HEK293 (cell line): ENCODE data around the gene GLDC.

Source experiments
- CTCF ChIA-PET: fragments of 350-600 bp; formaldehyde crosslinking; extraction: SDS; loops from one replicate; lab custom pipeline; 2021; ENCODE audit warnings: antibody characterized with exemption; lab: Yijun Ruan, JAX
- POLR2A ChIA-PET: fragments of 300-600 bp; formaldehyde crosslinking; extraction: SDS; loops from one replicate; lab custom pipeline; 2020; ENCODE audit warnings: antibody characterized with exemption, inconsistent platforms; lab: Yijun Ruan, JAX
- H3K27ac ChIP-seq: fragments of 200-500 bp; sonication (Bioruptor generic); 2 replicates; pipeline ENCODE4 v1.5.1; 2014; ENCODE audit warnings: low read depth, low read length, control low read depth, inconsistent platforms; ENCODE audit errors: extremely low read depth
- H3K36me3 ChIP-seq, 2 experiments: fragments of 200-500 bp in 1 of 2; sonication (Bioruptor generic) in 1 of 2; 1 replicate in 1 of 2; 2 replicates in 1 of 2; pipeline ENCODE4 v1.5.1; 2014 to 2017; ENCODE audit warnings: inconsistent platforms in 2 of 2, low read length in 2 of 2; ENCODE audit not compliant: control insufficient read depth in 2 of 2, insufficient read depth in 1 of 2
- H3K4me1 ChIP-seq: fragments of 200-500 bp; sonication (Bioruptor generic); 2 replicates; pipeline ENCODE4 v1.5.1; 2014; ENCODE audit warnings: mild to moderate bottlenecking, low read length, inconsistent platforms; ENCODE audit not compliant: control insufficient read depth, insufficient read depth
- H3K4me3 ChIP-seq: 2 replicates; pipeline ENCODE4 v1.5.1; 2011; ENCODE audit warnings: low read depth, mild to moderate bottlenecking, control low read depth, low read length, moderate library complexity
- H3K9me3 ChIP-seq: fragments of 200-500 bp; sonication (Bioruptor generic); 2 replicates; pipeline ENCODE4 v1.5.1; 2014; ENCODE audit warnings: low read depth, low read length, inconsistent platforms; ENCODE audit not compliant: control insufficient read depth, insufficient read depth
- EGR2 ChIP-seq: fragments of 450-650 bp; formaldehyde crosslinking; IDR thresholded peaks from 2 replicates; pipeline ENCODE4 v1.5.1; 2016; ENCODE audit warnings: low read depth, missing biosample characterization, missing genetic modification characterization
- GLIS2 ChIP-seq: fragments of 450-650 bp; formaldehyde crosslinking; IDR thresholded peaks from 2 replicates; pipeline ENCODE4 v1.5.1; 2016; ENCODE audit warnings: missing biosample characterization, missing genetic modification characterization
- KLF17 ChIP-seq: fragments of 450-650 bp; formaldehyde crosslinking; IDR thresholded peaks from 2 replicates; pipeline ENCODE4 v1.5.1; 2016; ENCODE audit warnings: missing biosample characterization, missing genetic modification characterization
- KLF7 ChIP-seq: fragments of 450-650 bp; formaldehyde crosslinking; IDR thresholded peaks from 2 replicates; pipeline ENCODE4 v1.5.1; 2016; ENCODE audit warnings: missing biosample characterization, missing genetic modification characterization, borderline replicate concordance
- SCRT2 ChIP-seq: fragments of 450-650 bp; formaldehyde crosslinking; IDR thresholded peaks from 2 replicates; pipeline ENCODE4 v1.5.1; 2016; ENCODE audit warnings: missing biosample characterization, missing genetic modification characterization
- SP2 ChIP-seq: fragments of 450-650 bp; formaldehyde crosslinking; IDR thresholded peaks from 2 replicates; pipeline ENCODE4 v1.5.1; 2016; ENCODE audit warnings: missing biosample characterization, missing genetic modification characterization
- TCF7L2 ChIP-seq: IDR thresholded peaks from 2 replicates; pipeline ENCODE4 v1.6.1; 2011; ENCODE audit warnings: low read depth, mild to moderate bottlenecking, inconsistent platforms, low read length, moderate library complexity, borderline replicate concordance
- ZBTB20 ChIP-seq: fragments of 450-650 bp; formaldehyde crosslinking; IDR thresholded peaks from 2 replicates; pipeline ENCODE4 v1.5.1; 2016; ENCODE audit warnings: missing biosample characterization, missing genetic modification characterization
- ZBTB21 ChIP-seq: fragments of 450-650 bp; formaldehyde crosslinking; IDR thresholded peaks from 2 replicates; pipeline ENCODE4 v1.5.1; 2017; ENCODE audit warnings: missing biosample characterization, missing genetic modification characterization
- ZBTB48 ChIP-seq: fragments of 450-650 bp; formaldehyde crosslinking; IDR thresholded peaks from 2 replicates; pipeline ENCODE4 v1.5.1; 2016; ENCODE audit warnings: missing biosample characterization, missing genetic modification characterization
- ZFP37 ChIP-seq: fragments of 450-650 bp; formaldehyde crosslinking; IDR thresholded peaks from 2 replicates; pipeline ENCODE4 v1.5.1; 2016; ENCODE audit warnings: missing biosample characterization, missing genetic modification characterization
- ZNF114 ChIP-seq: fragments of 450-650 bp; formaldehyde crosslinking; IDR thresholded peaks from 2 replicates; pipeline ENCODE4 v1.5.0; 2017; ENCODE audit warnings: missing biosample characterization, missing genetic modification characterization
- ZNF16 ChIP-seq: fragments of 450-650 bp; formaldehyde crosslinking; IDR thresholded peaks from 2 replicates; pipeline ENCODE4 v1.5.1; 2016; ENCODE audit warnings: low read depth, missing biosample characterization, missing genetic modification characterization
- ZNF184 ChIP-seq: fragments of 450-650 bp; IDR thresholded peaks from 2 replicates; pipeline ENCODE4 v1.5.1; 2018; ENCODE audit warnings: missing biosample characterization, mild to moderate bottlenecking, missing genetic modification characterization
- ZNF362 ChIP-seq: fragments of 450-650 bp; formaldehyde crosslinking; IDR thresholded peaks from 2 replicates; pipeline ENCODE4 v1.5.1; 2016; ENCODE audit warnings: missing biosample characterization, missing genetic modification characterization
- ZNF423 ChIP-seq: fragments of 450-650 bp; formaldehyde crosslinking; IDR thresholded peaks from 2 replicates; pipeline ENCODE4 v1.5.1; 2016; ENCODE audit warnings: missing biosample characterization, missing genetic modification characterization
- ZNF473 ChIP-seq: fragments of 450-650 bp; formaldehyde crosslinking; IDR thresholded peaks from 2 replicates; pipeline ENCODE4 v1.5.1; 2017; ENCODE audit warnings: missing biosample characterization, missing genetic modification characterization
- ZNF501 ChIP-seq: fragments of 450-650 bp; formaldehyde crosslinking; IDR thresholded peaks from 2 replicates; pipeline ENCODE4 v1.5.1; 2016; ENCODE audit warnings: missing biosample characterization, missing genetic modification characterization
- ZNF585B ChIP-seq: fragments of 450-650 bp; formaldehyde crosslinking; IDR thresholded peaks from 2 replicates; pipeline ENCODE4 v1.5.1; 2016; ENCODE audit warnings: missing biosample characterization, missing genetic modification characterization
- ZNF600 ChIP-seq: fragments of 450-650 bp; formaldehyde crosslinking; IDR thresholded peaks from 2 replicates; pipeline ENCODE4 v1.5.1; 2016; ENCODE audit warnings: missing biosample characterization, missing genetic modification characterization
- ZNF76 ChIP-seq: fragments of 450-650 bp; formaldehyde crosslinking; IDR thresholded peaks from 2 replicates; pipeline ENCODE4; 2016; ENCODE audit warnings: low read depth, missing biosample characterization, missing genetic modification characterization, borderline replicate concordance
- ZNF768 ChIP-seq: fragments of 450-650 bp; formaldehyde crosslinking; IDR thresholded peaks from 2 replicates; pipeline ENCODE4 v1.5.1; 2018; ENCODE audit warnings: missing biosample characterization, mild to moderate bottlenecking, missing genetic modification characterization
- ZNF777 ChIP-seq: fragments of 450-650 bp; formaldehyde crosslinking; IDR thresholded peaks from 2 replicates; pipeline ENCODE4 v1.5.1; 2017; ENCODE audit warnings: missing biosample characterization, missing genetic modification characterization, borderline replicate concordance
- TF ChIP-seq, protein P1 (sequence below): fragments of 450-650 bp; formaldehyde crosslinking; IDR thresholded peaks from 2 replicates; pipeline ENCODE4 v1.5.1; 2016; ENCODE audit warnings: missing biosample characterization, missing genetic modification characterization
- TF ChIP-seq, protein P2 (sequence below): fragments of 450-650 bp; formaldehyde crosslinking; IDR thresholded peaks from 2 replicates; pipeline ENCODE4 v1.5.1; 2016; ENCODE audit warnings: missing biosample characterization, missing genetic modification characterization

GLDC gene

GRCh38 chr9:6681147-6681956 lies 35.8 kb upstream of the GLDC start (continued):
- peak; percentile 92 for TF ChIP-seq ZNF362 (tag by site-specific recombination)
- TF ChIP-seq ZBTB21 (tag by site-specific recombination), result peak; percentile 39; the same call in 1 of the 2 replicates

DNA sequence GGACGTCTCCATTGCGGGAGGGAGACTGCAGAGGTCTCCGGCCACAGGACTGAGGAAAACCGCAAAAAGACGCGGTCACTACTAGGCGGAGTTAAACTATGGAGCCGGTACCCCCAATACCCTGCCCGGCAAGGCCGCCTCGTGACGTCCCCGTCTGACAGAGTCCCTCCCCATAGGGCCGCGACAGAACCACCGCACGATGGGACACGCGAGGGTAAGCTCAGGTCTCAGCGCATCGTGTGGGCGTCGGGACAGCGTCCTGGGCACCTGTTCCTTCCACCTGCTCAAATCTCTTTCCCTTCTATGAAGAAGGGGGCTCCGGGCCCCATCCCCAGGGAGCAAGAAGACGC lies 35.2 kb upstream of the GLDC start:
- H3K4me3 ChIP-seq, result peak overlapping the region; percentile 99
- H3K36me3 ChIP-seq, result peaks cover 0 to 7% of the 10 kb centered on the region in 2 experiments; a peak in 1 of 3 replicates
- CTCF ChIA-PET, result no interaction called here
- no peaks in the 10 kb centered on the region for H3K9me3 ChIP-seq
- POLR2A ChIA-PET, result interaction anchor here (0.6 to 2.2 kb wide), 2 partner anchors 76 to 601 kb away, joined by 3 to 17 read pairs; partner anchors contain the start of gene KDM4C
- H3K27ac ChIP-seq, result peak overlapping the region; percentile 93
- H3K4me1 ChIP-seq, result no peaks in the 10 kb centered on the region
- no peak for TF ChIP-seq KLF17
- TF ChIP-seq KLF7, result 0 out of 2 replicates have a peak, but pooled peaks have one; percentile 39
- TF ChIP-seq GLIS2 (tag by site-specific recombination), result peak; percentile 59
- TF ChIP-seq ZNF16 (tag by site-specific recombination), result no peak
- TF ChIP-seq ZBTB20 (tag by site-specific recombination), result peak; percentile 60; the same call in 1 of the 2 replicates
- TF ChIP-seq ZNF114 (tag by site-specific recombination), result no peak
- TF ChIP-seq ZNF423 (tag by site-specific recombination), result no peak
- no peak for TF ChIP-seq ZNF585B (tag by site-specific recombination)
- 0 out of 2 replicates have a peak, but pooled peaks have one; percentile 24 for TF ChIP-seq ZFP37 (tag by site-specific recombination)
- TF ChIP-seq ZNF768 (tag by site-specific recombination), result no peak
- TF ChIP-seq, protein P1, sequence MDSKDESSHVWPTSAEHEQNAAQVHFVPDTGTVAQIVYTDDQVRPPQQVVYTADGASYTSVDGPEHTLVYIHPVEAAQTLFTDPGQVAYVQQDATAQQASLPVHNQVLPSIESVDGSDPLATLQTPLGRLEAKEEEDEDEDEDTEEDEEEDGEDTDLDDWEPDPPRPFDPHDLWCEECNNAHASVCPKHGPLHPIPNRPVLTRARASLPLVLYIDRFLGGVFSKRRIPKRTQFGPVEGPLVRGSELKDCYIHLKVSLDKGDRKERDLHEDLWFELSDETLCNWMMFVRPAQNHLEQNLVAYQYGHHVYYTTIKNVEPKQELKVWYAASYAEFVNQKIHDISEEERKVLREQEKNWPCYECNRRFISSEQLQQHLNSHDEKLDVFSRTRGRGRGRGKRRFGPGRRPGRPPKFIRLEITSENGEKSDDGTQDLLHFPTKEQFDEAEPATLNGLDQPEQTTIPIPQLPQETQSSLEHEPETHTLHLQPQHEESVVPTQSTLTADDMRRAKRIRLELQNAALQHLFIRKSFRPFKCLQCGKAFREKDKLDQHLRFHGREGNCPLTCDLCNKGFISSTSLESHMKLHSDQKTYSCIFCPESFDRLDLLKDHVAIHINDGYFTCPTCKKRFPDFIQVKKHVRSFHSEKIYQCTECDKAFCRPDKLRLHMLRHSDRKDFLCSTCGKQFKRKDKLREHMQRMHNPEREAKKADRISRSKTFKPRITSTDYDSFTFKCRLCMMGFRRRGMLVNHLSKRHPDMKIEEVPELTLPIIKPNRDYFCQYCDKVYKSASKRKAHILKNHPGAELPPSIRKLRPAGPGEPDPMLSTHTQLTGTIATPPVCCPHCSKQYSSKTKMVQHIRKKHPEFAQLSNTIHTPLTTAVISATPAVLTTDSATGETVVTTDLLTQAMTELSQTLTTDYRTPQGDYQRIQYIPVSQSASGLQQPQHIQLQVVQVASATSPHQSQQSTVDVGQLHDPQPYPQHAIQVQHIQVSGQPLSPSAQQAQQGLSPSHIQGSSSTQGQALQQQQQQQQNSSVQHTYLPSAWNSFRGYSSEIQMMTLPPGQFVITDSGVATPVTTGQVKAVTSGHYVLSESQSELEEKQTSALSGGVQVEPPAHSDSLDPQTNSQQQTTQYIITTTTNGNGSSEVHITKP (tag by site-specific recombination), result peak; percentile 56
- 0 out of 2 replicates have a peak, but pooled peaks have one; percentile 22 for TF ChIP-seq ZBTB48
- TF ChIP-seq ZNF600 (tag by site-specific recombination), result peak; percentile 37; the same call in 1 of the 2 replicates
- TF ChIP-seq ZNF184 (tag by site-specific recombination), result no peak
- peak; percentile 22; the same call in 1 of the 2 replicates for TF ChIP-seq EGR2 (tag by site-specific recombination)
- TF ChIP-seq, protein P2, sequence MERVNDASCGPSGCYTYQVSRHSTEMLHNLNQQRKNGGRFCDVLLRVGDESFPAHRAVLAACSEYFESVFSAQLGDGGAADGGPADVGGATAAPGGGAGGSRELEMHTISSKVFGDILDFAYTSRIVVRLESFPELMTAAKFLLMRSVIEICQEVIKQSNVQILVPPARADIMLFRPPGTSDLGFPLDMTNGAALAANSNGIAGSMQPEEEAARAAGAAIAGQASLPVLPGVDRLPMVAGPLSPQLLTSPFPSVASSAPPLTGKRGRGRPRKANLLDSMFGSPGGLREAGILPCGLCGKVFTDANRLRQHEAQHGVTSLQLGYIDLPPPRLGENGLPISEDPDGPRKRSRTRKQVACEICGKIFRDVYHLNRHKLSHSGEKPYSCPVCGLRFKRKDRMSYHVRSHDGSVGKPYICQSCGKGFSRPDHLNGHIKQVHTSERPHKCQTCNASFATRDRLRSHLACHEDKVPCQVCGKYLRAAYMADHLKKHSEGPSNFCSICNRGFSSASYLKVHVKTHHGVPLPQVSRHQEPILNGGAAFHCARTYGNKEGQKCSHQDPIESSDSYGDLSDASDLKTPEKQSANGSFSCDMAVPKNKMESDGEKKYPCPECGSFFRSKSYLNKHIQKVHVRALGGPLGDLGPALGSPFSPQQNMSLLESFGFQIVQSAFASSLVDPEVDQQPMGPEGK, result 0 out of 2 replicates have a peak, but pooled peaks have one; percentile 48
- no peak for TF ChIP-seq TCF7L2
- no peak for TF ChIP-seq ZNF473
- no peak for TF ChIP-seq ZNF76 (tag by site-specific recombination)
- peak; percentile 36; the same call in 1 of the 2 replicates for TF ChIP-seq ZNF777
- peak; percentile 78 for TF ChIP-seq SCRT2 (tag by site-specific recombination)
- no peak for TF ChIP-seq SP2
- peak; percentile 73 for TF ChIP-seq ZNF501 (tag by site-specific recombination)
